GM12874 (cell line): ENCODE results near the gene CAMTA1.

ENCODE experiments used
- CTCF ChIP-seq: IDR thresholded peaks from 2 replicates; pipeline ENCODE4 v1.5.1; 2011; ENCODE audit warnings: low read depth, mild to moderate bottlenecking, control low read depth, low read length, moderate library complexity; ENCODE audit not compliant: insufficient read depth

The CAMTA1 gene

GRCh38 chr1:7376676-7377075 lies 591.4 kb downstream of the CAMTA1 start:
- TF ChIP-seq CTCF: no peak

- TF ChIP-seq CTCF: no peak
Observed at GRCh38 chr1:7378346-7379130, 593.3 kb downstream of the CAMTA1 start.

GRCh38 chr1:7379441-7379971 lies 594.3 kb downstream of the CAMTA1 start:
- no peak for TF ChIP-seq CTCF

- TF ChIP-seq CTCF: no peak
Observed at GRCh38 chr1:7380712-7381111, 595.5 kb downstream of the CAMTA1 start.

GRCh38 chr1:7382971-7383370 lies 597.7 kb downstream of the CAMTA1 start:
- no peak for TF ChIP-seq CTCF

- no peak for TF ChIP-seq CTCF
Observed at GRCh38 chr1:7383671-7384520, 598.6 kb downstream of the CAMTA1 start.

GRCh38 chr1:7384679-7385078 lies 599.4 kb downstream of the CAMTA1 start:
- TF ChIP-seq CTCF: no peak
